ENCODE measurements around the gene MYCBP. TPM values are rescaled to one million over a fixed set of nuclear protein-coding genes. Genes with fewer than 3 reads are reported as not detected.

Gene MYCBP
- total RNA-seq, 1 donor from 2014 or later, result 38.4 TPM

- intact Hi-C loops (cut with micrococcal nuclease), result no loop called here
- no peaks in the 10 kb centered on the region for H3K36me3 Mint-ChIP-seq (ENCODE audit: low read depth)
- H3K9me3 Mint-ChIP-seq, result no peaks in the 10 kb centered on the region
- no peak for DNase-seq (ENCODE audit: low spot score)
- peaks cover 8% of the 10 kb centered on the region for H3K4me1 Mint-ChIP-seq (ENCODE audit: low read depth)
- H3K27ac Mint-ChIP-seq, result no peak overlapping the region
- H3K27me3 Mint-ChIP-seq (ENCODE audit: insufficient read depth), result peaks cover 56% of the 10 kb centered on the region
- H3K4me3 Mint-ChIP-seq, result no peak overlapping the region
These were observed 58.6 kb downstream of the MYCBP start for GRCh38 chr1:38814444-38814983.

- Mint-ChIP-seq H3K36me3 (ENCODE audit: low read depth) (no peaks in the 10 kb centered on the region), H3K9me3 (no peaks in the 10 kb centered on the region)
- intact Hi-C loops (cut with micrococcal nuclease), result no loop called here
These were observed 60.2 kb downstream of the MYCBP start for GRCh38 chr1:38812981-38813380.

More at GRCh38 chr1:38812981-38813380, 60.2 kb downstream of the MYCBP start:
- Mint-ChIP-seq H3K27me3 (ENCODE audit: insufficient read depth) (peaks cover 50% of the 10 kb centered on the region), H3K4me1 (ENCODE audit: low read depth) (peaks cover 8% of the 10 kb centered on the region), H3K4me3 (no peak overlapping the region), H3K27ac (no peak overlapping the region)
- DNase-seq (ENCODE audit: low spot score), result no peak

Other genes starting within 250 kb of the MYCBP start
- gene RRAGC, start 13.6 kb downstream of the MYCBP start, total RNA-seq, result 12.9 and 13.4 TPM in 2 replicates
- not detected in 2 replicates for gene GJA9, start 8.2 kb upstream of the MYCBP start, total RNA-seq
- gene RHBDL2, start 68.5 kb upstream of the MYCBP start, total RNA-seq, result not detected in 2 replicates
- 78.1 and 78.5 TPM in 2 replicates for gene AKIRIN1, start 117.9 kb upstream of the MYCBP start, total RNA-seq
- 143 and 150 TPM in 2 replicates for gene NDUFS5, start 153.0 kb upstream of the MYCBP start, total RNA-seq

Measured in activated T-helper 1 cell treated with anti-CD3 and anti-CD28 coated beads, Interleukin-12 subunit alpha, Interleukin-12 subunit beta, Interleukin-2, Interleukin-4 antibody, amounts not matched to agents 30 ng/mL and 10 ng/mL and 1 ng/mL, durations not matched to agents 14 hours and 24 hours and 36 hours (primary cell).